Stimulated activated CD4-positive, alpha-beta T cell treated with anti-CD3 and anti-CD28 coated beads, Interleukin-4, amount 100 ng/mL, for 48 hours (primary cell): ENCODE data around the gene TIAM2.
"Not testable (repeated sequence)": the region's sequence is repeated elsewhere in the genome, so short reads cannot be mapped to it uniquely, and the experiment has no call there.

Source experiments
- DNase-seq, 2 donors: peaks; one replicate each; pipeline ENCODE4 v3.0.0-alpha.2; 2020; ENCODE audit warnings: low read depth in 2 of 2

TIAM2 gene

GRCh38 chr6:154995254-154996015 is at the start of gene TIAM2:
Gene TIAM2, plus strand, starts transcription at chr6:154995315. Its CDS starts 133,909 bp downstream, at chr6:155129224.
- DNase-seq, result peak; percentile 19 to 24

- DNase-seq, result no peak
These were observed 44.2 kb upstream of the TIAM2 start for GRCh38 chr6:154950979-154951344.

DNA sequence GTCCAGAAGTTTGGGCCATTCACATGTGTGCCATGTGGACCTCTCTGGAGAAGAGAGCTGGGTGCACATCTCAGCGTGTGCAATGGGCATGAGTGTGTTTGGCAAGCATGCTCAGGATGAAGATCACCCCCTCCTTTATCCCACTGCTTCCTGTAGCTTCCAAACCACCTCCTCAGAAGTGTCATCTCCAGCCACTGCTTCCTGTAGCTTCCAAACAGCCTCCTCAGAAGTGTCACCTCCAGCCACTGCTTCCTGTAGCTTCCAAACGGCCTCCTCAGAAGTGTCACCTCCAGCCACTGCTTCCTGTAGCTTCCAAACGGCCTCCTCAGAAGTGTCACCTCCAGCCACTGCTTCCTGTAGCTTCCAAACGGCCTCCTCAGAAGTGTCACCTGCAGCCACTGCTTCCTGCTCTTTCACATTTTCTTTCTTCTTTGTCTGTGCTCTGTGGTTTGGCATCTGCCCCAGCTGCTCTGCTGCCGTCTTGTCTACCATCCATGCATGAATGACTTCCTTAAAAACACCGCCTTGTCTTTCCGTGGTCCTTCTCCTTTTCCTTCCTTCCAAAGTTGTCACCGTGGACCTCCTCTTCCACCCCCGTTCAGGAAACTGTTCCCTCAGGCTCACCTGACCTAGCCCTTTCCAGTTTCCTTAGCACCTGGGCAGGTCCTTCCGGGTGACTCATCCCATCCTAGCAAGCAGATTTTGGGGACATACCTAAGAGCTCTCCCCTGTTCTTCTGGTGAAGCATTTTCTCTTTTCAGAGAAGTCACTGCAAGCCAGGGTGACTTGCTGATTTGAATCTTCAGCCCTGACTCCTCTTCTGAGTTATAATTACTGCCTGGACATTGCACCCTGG is 43.5 kb upstream of the TIAM2 start:
- no peak for DNase-seq

DNA sequence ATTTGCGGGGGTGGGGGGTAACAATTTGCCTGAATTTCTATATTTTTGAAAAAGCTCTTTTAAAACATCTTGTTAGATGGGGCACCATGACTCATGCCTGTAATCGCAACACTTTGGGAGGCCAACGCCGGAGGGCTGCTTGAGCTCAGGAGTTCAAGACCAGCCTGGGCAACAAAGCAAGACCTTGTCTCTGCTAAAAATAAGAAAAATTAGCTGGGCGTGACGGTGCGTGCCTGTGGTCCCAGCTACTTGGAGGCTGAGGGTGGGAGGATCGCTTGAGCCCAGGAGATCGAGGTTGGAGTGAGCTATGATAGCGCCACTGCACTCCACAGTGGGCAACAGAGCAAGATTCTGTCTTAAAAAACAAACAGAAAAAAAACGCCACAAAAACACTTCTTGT is 41.5 kb upstream of the TIAM2 start:
- DNase-seq, result no peak

GRCh38 chr6:154954347-154954746 is 40.8 kb upstream of the TIAM2 start:
- no peak for DNase-seq

DNA sequence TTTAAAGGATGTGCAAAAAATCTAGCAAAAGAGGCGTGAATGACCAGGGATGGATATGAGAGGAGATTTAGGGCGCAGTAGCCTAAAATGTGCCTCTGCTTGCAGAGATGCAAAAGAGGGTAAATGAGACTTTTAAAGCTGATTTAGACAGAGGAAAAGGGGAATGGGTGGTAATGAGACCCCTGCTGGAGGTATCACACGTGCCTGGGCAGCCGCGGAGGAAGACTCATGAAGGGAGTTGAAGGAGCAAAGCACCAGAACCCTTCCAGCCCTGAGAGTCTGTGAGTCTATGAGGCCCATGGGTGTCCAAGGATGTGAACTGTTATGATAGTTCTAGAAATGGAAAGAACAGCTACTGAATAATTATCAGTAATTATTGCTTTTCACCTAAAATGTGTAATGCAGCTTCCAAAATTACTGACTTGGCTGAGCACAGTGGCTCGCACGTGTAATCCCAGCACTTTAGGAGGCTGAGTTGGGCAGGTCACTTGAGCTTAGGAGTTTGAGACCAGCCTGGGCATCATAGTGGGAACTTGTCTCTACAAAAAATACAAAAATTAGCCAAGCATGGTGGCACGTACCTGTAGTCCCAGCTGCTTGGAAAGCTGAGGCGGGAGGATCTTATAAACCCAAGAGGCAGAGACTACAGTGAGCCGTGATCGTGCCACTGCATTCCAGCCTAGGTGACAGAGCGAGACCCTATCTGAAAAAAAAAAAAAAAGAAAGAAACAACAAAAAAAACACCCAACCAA is 38.2 kb upstream of the TIAM2 start:
- no peak for DNase-seq

GRCh38 chr6:154958469-154958868 is 36.6 kb upstream of the TIAM2 start:
- DNase-seq, result no peak

- DNase-seq, result no peak
These were observed 34.7 kb upstream of the TIAM2 start for GRCh38 chr6:154960299-154960843.

DNA sequence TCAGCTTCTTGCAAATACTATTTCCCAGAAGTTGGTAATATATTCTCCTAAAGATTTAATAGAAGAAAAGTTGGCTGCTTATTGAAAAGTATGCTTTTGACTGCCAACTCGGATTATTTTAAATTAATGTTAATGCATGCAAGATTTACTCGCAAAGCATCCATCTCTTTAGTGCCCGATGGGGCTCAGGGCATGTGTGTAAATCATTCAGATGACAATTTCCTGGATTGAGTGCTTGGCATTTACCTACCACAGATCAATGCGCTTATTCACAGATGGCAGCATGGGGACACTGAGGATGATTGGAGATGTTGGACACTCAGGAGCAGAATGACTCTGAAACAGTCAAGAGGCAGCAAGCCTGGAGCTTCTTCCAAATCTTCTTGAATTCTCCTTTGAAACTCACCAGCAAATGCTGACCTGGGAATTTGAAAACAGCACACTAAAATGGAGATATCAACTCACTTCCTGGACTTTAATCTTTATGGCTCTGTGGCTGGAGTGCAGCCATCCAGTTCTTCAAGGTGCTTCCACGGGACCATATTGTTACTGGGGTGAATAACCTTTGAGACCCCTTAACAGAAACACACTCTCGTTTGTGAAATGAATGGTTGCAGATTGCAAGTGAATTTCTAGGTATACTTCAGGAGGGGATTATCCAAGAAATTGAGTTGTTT is 34.1 kb upstream of the TIAM2 start:
- DNase-seq, result no peak

DNA sequence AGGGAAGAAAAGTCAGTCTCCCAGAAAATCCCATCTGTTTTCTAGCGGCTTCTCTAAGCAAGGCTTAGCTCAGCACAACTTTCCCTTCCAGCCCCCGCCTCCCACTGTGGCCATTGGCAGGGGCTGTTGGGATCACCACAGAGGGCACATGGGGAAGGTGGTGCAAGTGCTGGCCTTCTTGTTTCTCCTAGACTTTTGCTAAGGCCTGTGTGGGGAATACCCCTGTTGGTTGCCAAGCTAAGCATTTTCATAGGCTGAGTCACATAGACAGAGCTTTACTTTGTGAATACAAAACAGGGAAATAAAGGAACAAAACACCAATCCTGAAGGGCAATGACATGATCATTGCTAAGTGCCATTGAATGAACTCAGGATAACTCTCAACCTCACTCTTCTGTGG is 32.4 kb upstream of the TIAM2 start:
- DNase-seq, result no peak

- not testable (repeated sequence) for DNase-seq
These were observed 28.9 kb upstream of the TIAM2 start for GRCh38 chr6:154966065-154966770.

- no peak for DNase-seq
These were observed 25.3 kb upstream of the TIAM2 start for GRCh38 chr6:154969796-154970195.

GRCh38 chr6:154974485-154975149 is 20.5 kb upstream of the TIAM2 start:
- DNase-seq, result no peak

GRCh38 chr6:154977588-154977987 is 17.5 kb upstream of the TIAM2 start:
- DNase-seq, result no peak

DNA sequence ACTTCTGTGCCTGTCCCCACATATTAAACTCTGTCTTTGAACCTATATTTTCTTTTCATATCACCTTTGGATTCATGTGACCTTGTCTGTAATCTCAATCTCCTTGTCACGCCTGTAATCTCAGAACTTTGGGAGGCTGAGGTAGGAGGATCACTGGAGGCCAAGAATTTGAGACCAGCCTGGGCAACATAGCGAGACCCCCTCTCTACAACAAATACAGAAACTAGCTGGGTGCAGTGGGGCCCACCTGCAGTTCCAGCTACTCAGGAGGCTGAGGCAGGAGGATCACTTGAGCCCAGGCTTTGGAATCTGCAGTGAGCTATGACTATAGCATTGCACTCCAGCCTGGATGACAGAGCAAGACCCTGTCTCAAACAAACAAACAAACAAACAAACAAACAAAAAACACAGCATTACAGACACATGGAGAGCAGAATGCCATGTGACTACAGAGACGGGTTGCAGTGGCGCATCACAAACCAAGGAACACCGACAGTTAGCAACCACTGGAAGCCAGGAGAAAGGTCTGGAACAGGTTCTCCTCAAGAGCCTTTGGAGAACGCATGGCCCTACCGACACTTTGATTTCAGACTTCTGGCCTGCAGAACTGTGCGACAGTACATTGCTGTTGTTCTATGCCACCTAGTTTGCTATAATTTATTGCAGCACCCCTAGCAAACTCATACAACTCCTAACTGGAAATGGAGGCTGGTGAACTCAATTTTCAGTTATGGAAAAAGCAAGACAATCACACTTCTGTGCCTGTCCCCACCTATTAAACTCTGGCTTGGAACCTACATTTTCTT is 14.6 kb upstream of the TIAM2 start:
- DNase-seq, result no peak

DNA sequence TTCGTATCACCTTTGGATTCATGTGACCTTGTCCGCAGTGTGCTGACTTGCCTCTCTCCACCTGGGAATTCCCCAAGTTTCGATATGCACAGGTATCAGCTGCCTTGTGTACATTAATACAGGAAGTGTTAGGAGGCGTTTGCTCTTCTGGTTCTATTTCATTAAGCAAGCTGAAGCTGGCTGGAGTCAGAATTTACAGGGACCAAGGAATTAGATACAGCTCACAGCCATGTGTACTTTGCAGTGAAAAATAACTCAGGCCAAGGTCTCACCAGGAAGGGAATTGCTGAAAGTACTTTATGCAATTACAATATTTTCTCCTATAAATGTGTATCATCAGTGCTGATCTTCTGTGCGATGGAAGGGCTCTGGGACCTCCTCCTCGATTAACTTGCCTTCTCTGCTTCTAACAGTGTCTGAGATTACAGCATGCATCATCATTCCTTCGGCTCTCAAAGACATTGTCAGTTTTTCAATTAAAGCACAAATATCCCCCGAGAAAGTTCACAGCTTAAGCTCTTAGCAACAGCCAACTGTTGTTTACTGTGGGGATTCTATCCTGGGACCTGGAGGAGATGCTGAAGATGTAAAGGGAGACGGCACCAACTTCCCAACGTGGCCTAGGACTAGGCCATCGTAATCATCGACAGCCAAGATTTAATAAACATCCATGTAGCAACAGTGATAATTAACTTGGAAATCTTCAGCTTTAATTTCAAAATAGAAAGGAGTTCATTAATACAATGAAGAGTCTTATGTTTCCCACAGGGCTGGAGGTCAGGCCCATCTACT is 13.8 kb upstream of the TIAM2 start:
- no peak for DNase-seq

- no peak for DNase-seq
These were observed 11.0 kb upstream of the TIAM2 start for GRCh38 chr6:154984146-154984545.

DNA sequence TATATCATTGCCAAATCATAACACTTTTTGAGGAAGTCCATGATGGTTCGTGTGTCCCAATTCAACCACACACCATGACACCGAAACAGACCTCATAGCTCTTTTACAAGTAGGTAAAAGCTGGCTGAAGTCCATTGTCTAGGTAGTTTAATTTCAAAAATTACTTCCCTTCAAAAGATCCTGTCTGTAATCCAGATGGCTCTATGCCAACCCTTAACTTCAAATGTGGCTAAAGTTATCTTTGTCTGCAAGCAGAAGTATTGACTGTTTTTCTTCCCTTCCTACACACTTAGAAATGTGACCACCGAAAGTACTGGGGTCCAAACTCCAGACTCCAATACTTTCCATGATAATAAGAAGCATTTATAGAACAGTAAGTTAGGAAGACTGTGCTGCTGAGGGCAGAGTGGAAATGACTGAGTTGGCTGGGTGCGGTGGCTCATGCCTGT is 8.3 kb upstream of the TIAM2 start:
- DNase-seq, result no peak

GRCh38 chr6:154989448-154989847 is 5.7 kb upstream of the TIAM2 start:
- no peak for DNase-seq
